SU-DHL-6 (cell line): ENCODE data around the gene MICAL3.

Experiments used
- CTCF ChIP-seq: fragments of 200-600 bp; sonication (generic); IDR thresholded peaks from one replicate; pipeline ENCODE4 v1.5.1; 2017; ENCODE audit warnings: antibody characterized with exemption, mild to moderate bottlenecking, low read length, moderate library complexity; ENCODE audit not compliant: insufficient read depth, poor library complexity, severe bottlenecking
- EZH2phosphoT487 ChIP-seq: fragments of 200-600 bp; sonication (generic), shearing (Covaris generic); conservative IDR thresholded peaks from 2 replicates; pipeline ENCODE4 v1.6.1; 2018; ENCODE audit warnings: mild to moderate bottlenecking, antibody characterized with exemption, low read length, moderate library complexity, mixed read lengths

GRCh38 chr22:17875631-17876030 lies 148.7 kb downstream of the MICAL3 start:
- TF ChIP-seq CTCF (no peak), EZH2phosphoT487 (no peak)
